HCEC 1CT (cell line): ENCODE measurements around the gene EPS8.
"Not testable (repeated sequence)": the region's sequence is repeated elsewhere in the genome, so short reads cannot be mapped to it uniquely, and the experiment has no call there.

Source experiments
- DNase-seq: peaks from one replicate; pipeline ENCODE4 v3.0.0-alpha.2; 2017

The EPS8 gene

GRCh38 chr12:15796493-15797141 lies 7.4 kb upstream of the EPS8 start:
- DNase-seq: peak; percentile 87

- no peak for DNase-seq
Observed at GRCh38 chr12:15794836-15795235, 5.6 kb upstream of the EPS8 start.

GRCh38 chr12:15794196-15794595 lies 5.0 kb upstream of the EPS8 start:
- DNase-seq: no peak

GRCh38 chr12:15788233-15789219 lies 662 bp downstream of the EPS8 start:
- DNase-seq: peak; percentile 62

- no peak for DNase-seq
Observed at GRCh38 chr12:15787778-15788177, 1.4 kb downstream of the EPS8 start.

GRCh38 chr12:15786772-15787171 lies 2.4 kb downstream of the EPS8 start:
- no peak for DNase-seq

- DNase-seq: no peak
Observed at GRCh38 chr12:15783288-15783687, 5.9 kb downstream of the EPS8 start.

GRCh38 chr12:15782667-15783066 lies 6.5 kb downstream of the EPS8 start:
- peak; percentile 69 for DNase-seq

- no peak for DNase-seq
Observed at GRCh38 chr12:15779925-15780324, 9.3 kb downstream of the EPS8 start.

- peak; percentile 69 for DNase-seq
Observed at GRCh38 chr12:15778126-15778525, 11.1 kb downstream of the EPS8 start.

- no peak for DNase-seq
Observed at GRCh38 chr12:15777355-15778012, 11.7 kb downstream of the EPS8 start.

GRCh38 chr12:15776532-15776931 lies 12.7 kb downstream of the EPS8 start:
- DNase-seq: no peak

GRCh38 chr12:15774819-15775218 lies 14.4 kb downstream of the EPS8 start:
- peak; percentile 41 for DNase-seq

- DNase-seq: peak; percentile 64
Observed at GRCh38 chr12:15772405-15773018, 16.7 kb downstream of the EPS8 start.

GRCh38 chr12:15770581-15770980 lies 18.6 kb downstream of the EPS8 start:
- DNase-seq: no peak

GRCh38 chr12:15770021-15770420 lies 19.2 kb downstream of the EPS8 start:
- no peak for DNase-seq

- no peak for DNase-seq
Observed at GRCh38 chr12:15769586-15769985, 19.6 kb downstream of the EPS8 start.

GRCh38 chr12:15767301-15767700 lies 21.9 kb downstream of the EPS8 start:
- DNase-seq: no peak

GRCh38 chr12:15763328-15763727 lies 25.9 kb downstream of the EPS8 start:
- no peak for DNase-seq

- not testable (repeated sequence) for DNase-seq
Observed at GRCh38 chr12:15762162-15762561, 27.0 kb downstream of the EPS8 start.

- peak; percentile 99 for DNase-seq
Observed at GRCh38 chr12:15757553-15758255, 31.5 kb downstream of the EPS8 start.

GRCh38 chr12:15756822-15757221 lies 32.4 kb downstream of the EPS8 start:
- peak; percentile 92 for DNase-seq
